GM12878 (cell line): ENCODE measurements around the gene SERPINB4. TPM values are rescaled to one million over a fixed set of nuclear protein-coding genes. Genes with fewer than 3 reads are reported as not detected.

ENCODE experiments used
- ATAC-seq: fragments of 200-7000 bp; cut with Tn5 transposase; 3 replicates; pipeline ENCODE4 v1.9.1; 2020; ENCODE audit warnings: mild to moderate bottlenecking, moderate library complexity
- BruUV-seq: library from RNA; stranded (reverse); fragments of 400-500 nt; replicated peaks from 2 replicates; lab custom pipeline; 2021; lab: Mats Ljungman, UMichigan
- CTCF ChIA-PET: fragments of 300-600 bp; sonication (Branson Sonifier 250); formaldehyde crosslinking; extraction: SDS; loops from one replicate; lab custom pipeline; 2021; ENCODE audit warnings: inconsistent platforms; lab: Yijun Ruan, JAX
- POLR2A ChIA-PET: fragments of 350-600 bp; formaldehyde crosslinking; extraction: SDS; loops from one replicate; lab custom pipeline; 2021; ENCODE audit warnings: inconsistent platforms; lab: Charles Lee
- RAD21 ChIA-PET: fragments of 300-600 bp; sonication (Branson Sonifier 250); formaldehyde crosslinking; loops from one replicate; lab custom pipeline; 2023; ENCODE audit warnings: antibody characterized with exemption; ENCODE audit not compliant: unreplicated experiment; lab: Charles Lee
- SMC1A ChIA-PET: fragments of 300-600 bp; sonication (Branson Sonifier 250); formaldehyde crosslinking; loops from one replicate; lab custom pipeline; 2023; ENCODE audit not compliant: unreplicated experiment, uncharacterized antibody; lab: Charles Lee
- DNase-seq: peaks from one replicate; pipeline ENCODE4 v3.0.0-alpha.2; 2011; ENCODE audit warnings: low read depth, low spot score
- FAIRE-seq: peaks from 3 replicates; lab custom pipeline; 2011; peaks lifted over from hg19 to GRCh38; lab: Jason Lieb, UNC
- H2AFZ ChIP-seq: 2 replicates; pipeline ENCODE4 v1.6.0; 2011; ENCODE audit warnings: low read depth, low read length, control low read depth; ENCODE audit not compliant: control insufficient read depth
- H3K27ac ChIP-seq: 2 replicates; pipeline ENCODE4 v1.5.1; 2011; ENCODE audit warnings: control low read depth; ENCODE audit not compliant: control insufficient read depth, insufficient read depth
- H3K27me3 ChIP-seq, 2 experiments: replicated peaks in 1 of 2; 2 replicates each; pipeline versions ENCODE4 v1.6.0 to v1.6.1; 2011; ENCODE audit warnings: low read length in 1 of 2; ENCODE audit not compliant: control insufficient read depth in 2 of 2, insufficient read depth in 2 of 2
- H3K36me3 ChIP-seq, 2 experiments: 2 replicates each; pipeline ENCODE4 v1.5.1; 2011; ENCODE audit warnings: low read length in 1 of 2; ENCODE audit not compliant: control insufficient read depth in 2 of 2, insufficient read depth in 2 of 2
- H3K4me1 ChIP-seq: 2 replicates; pipeline ENCODE4 v1.6.1; 2011; ENCODE audit warnings: mild to moderate bottlenecking, low read length, moderate library complexity, mixed read lengths; ENCODE audit not compliant: control insufficient read depth, insufficient read depth
- H3K4me2 ChIP-seq: 2 replicates; pipeline ENCODE4 v1.6.0; 2011; ENCODE audit warnings: control low read depth; ENCODE audit not compliant: control insufficient read depth, insufficient read depth
- H3K4me3 ChIP-seq: fragments of 200-600 bp; sonication (generic); 2 replicates; pipeline ENCODE4 v1.5.1; 2016
- H3K79me2 ChIP-seq: 2 replicates; pipeline ENCODE4 v1.6.0; 2011; ENCODE audit warnings: low read length; ENCODE audit not compliant: control insufficient read depth, insufficient read depth
- H3K9ac ChIP-seq: 2 replicates; pipeline ENCODE4 v1.8.0; 2011; ENCODE audit warnings: low read length, control low read depth, mixed read lengths; ENCODE audit not compliant: control insufficient read depth, insufficient read depth
- H3K9me3 ChIP-seq: replicated peaks from 3 replicates; pipeline ENCODE4 v1.5.1; 2011; ENCODE audit warnings: mild to moderate bottlenecking, low read length; ENCODE audit not compliant: control insufficient read depth, insufficient read depth
- H4K20me1 ChIP-seq: 2 replicates; pipeline ENCODE4 v1.6.0; 2011; ENCODE audit not compliant: control insufficient read depth, insufficient read depth
- CREB1 ChIP-seq: IDR thresholded peaks from 2 replicates; pipeline ENCODE4 v1.6.1; 2012; ENCODE audit warnings: low read depth, mild to moderate bottlenecking, inconsistent platforms
- MTA3 ChIP-seq: IDR thresholded peaks from 2 replicates; pipeline ENCODE4 v1.6.1; 2012; ENCODE audit warnings: low read length, inconsistent platforms, borderline replicate concordance
- MXI1 ChIP-seq: fragments of 150-350 bp; IDR thresholded peaks from 2 replicates; pipeline ENCODE4 v1.6.1; 2011; ENCODE audit warnings: low read depth, mild to moderate bottlenecking, inconsistent platforms, low read length, improper control_type of control experiment
- STAT3 ChIP-seq: IDR thresholded peaks from 2 replicates; pipeline ENCODE4 v1.6.1; 2011; ENCODE audit warnings: low read depth, low read length, improper control_type of control experiment
- USF2 ChIP-seq: IDR thresholded peaks from 2 replicates; pipeline ENCODE4 v1.6.1; 2011; ENCODE audit warnings: low read depth, low read length, improper control_type of control experiment, borderline replicate concordance
- WGBS: methylation state at CpG from one replicate; pipeline ENCODE4 v1.1.6; 2016; ENCODE audit warnings: low lambda C conversion rate; ENCODE audit not compliant: insufficient replicate concordance, insufficient coverage; ENCODE audit errors: missing lambda C conversion rate; 5-methylcytosine and 5-hydroxymethylcytosine counted together
- in situ Hi-C: fragments of 300-500 bp; cut with MboI; formaldehyde crosslinking; loops from 9 replicates; pipeline ENCODE4 v1.14.3; 2018; ENCODE audit warnings: mixed read lengths
- intact Hi-C: fragments of 100-400 bp; cut with micrococcal nuclease; formaldehyde crosslinking; loops from one replicate; pipeline ENCODE4 v1.14.2; 2022; ENCODE audit not compliant: unreplicated experiment
- polyA plus RNA-seq, 11 experiments: library from polyadenylated mRNA; depleted of rRNA in 4 of 11; unstranded in 6 of 11; stranded (reverse) in 5 of 11; fragments of >200 nt; fragmentation: Nextera tagmentation in 4 of 11; fragmentation: Illumina TruSeq in 1 of 11; extraction: Ambion mirVana in 4 of 11; extraction: Trizol in 1 of 11; gene quantifications; 1 replicate in 1 of 11; 2 replicates in 10 of 11; pipeline versions ENCODE4 v1.2.1 to v1.2.3, GENCODE V29; 2011 to 2016; ENCODE audit warnings: inconsistent platforms in 2 of 11, missing spikeins in 2 of 11, low read depth in 1 of 11
- total RNA-seq, 4 experiments: library from RNA; depleted of rRNA in 3 of 4; stranded (reverse); fragments of >200 nt in 3 of 4; fragmentation: Illumina TruSeq in 1 of 4; extraction: Trizol in 1 of 4; gene quantifications; 2 replicates each; pipeline versions ENCODE4 v1.2.1 to v1.2.3, GENCODE V29; 2013 to 2021
- TF ChIP-seq, protein P1 (sequence below): IDR thresholded peaks from 2 replicates; pipeline ENCODE4 v1.6.1; 2012; ENCODE audit warnings: low read length, inconsistent platforms

The SERPINB4 gene
- total and polyA plus RNA-seq, 10 of the 15 experiments (the other 5 are each of a cell fraction or from before 2014, with no cell fraction given): not detected

- POLR2A ChIA-PET: no interaction called here
- H3K27me3 ChIP-seq: no peaks in the 10 kb centered on the region
- no peak overlapping the region for H3K4me2 ChIP-seq
- in situ Hi-C loops (no loop called here), intact Hi-C loops (loop anchor here (10.0 kb wide), 1 partner anchor 163 kb away; no protein-coding TSS in a partner anchor)
- H3K79me2 ChIP-seq: no peaks in the 10 kb centered on the region
- H3K9me3 ChIP-seq: no peaks in the 10 kb centered on the region
- no peak overlapping the region for H3K9ac ChIP-seq
- SMC1A ChIA-PET: no interaction called here
- H3K36me3 ChIP-seq: no peaks in the 10 kb centered on the region
- RAD21 ChIA-PET: no interaction called here
- BruUV-seq: no TSS peak
- TF ChIP-seq MTA3 (no peak), STAT3 (no peak), CREB1 (no peak), USF2 (no peak), MXI1 (no peak)
- TF ChIP-seq, protein P1, sequence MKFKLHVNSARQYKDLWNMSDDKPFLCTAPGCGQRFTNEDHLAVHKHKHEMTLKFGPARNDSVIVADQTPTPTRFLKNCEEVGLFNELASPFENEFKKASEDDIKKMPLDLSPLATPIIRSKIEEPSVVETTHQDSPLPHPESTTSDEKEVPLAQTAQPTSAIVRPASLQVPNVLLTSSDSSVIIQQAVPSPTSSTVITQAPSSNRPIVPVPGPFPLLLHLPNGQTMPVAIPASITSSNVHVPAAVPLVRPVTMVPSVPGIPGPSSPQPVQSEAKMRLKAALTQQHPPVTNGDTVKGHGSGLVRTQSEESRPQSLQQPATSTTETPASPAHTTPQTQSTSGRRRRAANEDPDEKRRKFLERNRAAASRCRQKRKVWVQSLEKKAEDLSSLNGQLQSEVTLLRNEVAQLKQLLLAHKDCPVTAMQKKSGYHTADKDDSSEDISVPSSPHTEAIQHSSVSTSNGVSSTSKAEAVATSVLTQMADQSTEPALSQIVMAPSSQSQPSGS: no peak
- ATAC-seq: no peak
- no peaks in the 10 kb centered on the region for H4K20me1 ChIP-seq
- no peak overlapping the region for H2AFZ ChIP-seq
- WGBS: 61% methylated on average over 2 of the region's 2 CpGs
- FAIRE-seq: no peak
- CTCF ChIA-PET: interaction anchor here (1.0 kb wide), 1 partner anchor 164 kb away, joined by 3 read pairs; no protein-coding TSS in a partner anchor
- no peak overlapping the region for H3K27ac ChIP-seq
- no peaks in the 10 kb centered on the region for H3K4me1 ChIP-seq
- H3K4me3 ChIP-seq: no peak overlapping the region
- no peak for DNase-seq
Observed at GRCh38 chr18:63681449-63682340, 37.6 kb upstream of the SERPINB4 start.
